GM21515 (cell line): Measurements from ENCODE around the gene SYTL5.

ENCODE experiments used
- ATAC-seq: cut with Tn5 transposase; IDR thresholded peaks from one replicate; pipeline ENCODE4 v1.9.1; 2021; ENCODE audit not compliant: unreplicated experiment

Gene SYTL5

DNA sequence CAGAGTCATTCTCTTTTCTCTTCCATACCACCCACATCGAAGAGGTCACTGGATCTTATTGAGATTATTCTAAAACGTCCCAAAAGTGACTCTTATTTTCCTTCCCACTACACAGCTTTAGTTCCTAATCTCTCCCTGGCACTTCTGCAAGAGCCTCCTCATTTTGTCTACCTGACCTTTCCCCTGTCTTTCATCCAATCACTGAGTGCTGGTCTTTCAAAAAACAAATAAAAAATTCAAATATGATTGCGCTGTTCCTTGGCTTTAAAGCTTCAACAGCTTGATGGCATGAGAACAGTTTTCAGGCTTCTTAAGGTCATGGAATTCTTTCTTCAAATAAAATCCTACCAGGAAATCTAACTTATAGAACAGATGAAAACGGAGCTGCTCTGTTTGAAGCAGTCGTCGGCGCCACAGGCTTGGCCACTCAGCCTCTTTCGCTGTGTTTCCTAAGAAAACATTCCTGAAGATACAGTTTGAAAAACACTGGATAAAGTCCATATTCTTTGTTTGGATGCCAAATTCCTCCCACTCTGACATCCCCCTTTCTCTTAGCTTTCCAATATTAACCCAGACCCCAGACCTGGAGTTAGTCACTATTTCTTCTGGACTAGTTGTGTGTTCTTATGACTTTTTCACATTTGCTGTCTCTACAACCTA, 12.5 kb downstream of the SYTL5 start:
- no peak for ATAC-seq

DNA sequence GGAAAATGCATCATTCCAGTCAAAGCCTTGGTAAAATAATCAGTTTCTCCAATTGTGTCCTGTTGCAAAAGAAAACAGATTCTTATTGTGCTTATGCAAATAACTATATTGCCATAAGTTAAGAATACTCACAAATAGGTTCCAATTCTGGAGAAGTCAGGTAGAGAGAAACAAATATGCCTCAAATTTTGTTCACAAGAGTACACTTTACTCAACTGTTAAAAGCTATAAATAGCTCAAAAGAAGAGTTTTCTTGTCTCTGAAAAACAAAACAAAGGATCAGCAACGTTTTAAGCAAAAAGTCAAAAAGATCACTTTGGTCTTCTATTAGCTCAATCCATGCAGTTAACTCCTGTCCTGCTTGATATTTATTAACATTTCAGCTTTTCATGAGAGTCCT, 21.9 kb downstream of the SYTL5 start:
- ATAC-seq: no peak

DNA sequence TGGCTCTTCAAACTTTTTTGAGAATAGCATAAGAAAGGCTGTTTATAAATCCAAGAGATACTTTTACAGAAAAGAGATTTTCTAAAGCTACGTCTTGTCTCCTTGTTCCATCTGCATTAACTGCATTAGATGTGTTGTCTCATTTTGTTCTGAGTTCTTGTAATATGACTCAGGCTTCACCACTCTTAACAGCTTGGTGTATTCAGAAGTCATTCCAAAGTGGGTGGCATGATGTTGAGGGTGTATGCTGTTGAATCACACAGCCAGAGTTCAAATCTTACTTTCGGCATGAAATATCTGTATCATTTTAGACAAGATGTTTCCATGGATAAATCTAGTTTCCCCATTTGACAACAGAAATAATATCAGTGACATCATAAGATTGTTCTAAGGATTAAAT, 30.1 kb downstream of the SYTL5 start:
- ATAC-seq: no peak

DNA sequence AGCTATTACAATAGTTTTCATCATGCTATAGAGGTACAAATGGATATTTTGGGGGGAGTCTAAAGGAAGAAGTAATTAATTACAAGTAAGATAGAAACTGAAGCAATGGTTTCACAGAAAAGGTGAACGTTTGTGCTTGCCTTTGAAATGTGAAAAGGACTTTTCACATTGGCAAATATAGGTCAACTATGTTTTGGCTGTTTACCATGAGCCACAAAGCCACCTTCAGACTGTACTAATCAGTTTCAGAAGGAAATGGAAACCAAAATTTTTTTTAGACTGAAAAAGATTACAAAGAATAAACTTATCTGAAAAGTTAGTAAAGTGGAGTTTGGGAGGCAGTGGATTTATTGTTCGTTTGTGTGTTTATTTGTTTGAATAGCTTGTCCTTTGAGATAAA, 32.1 kb downstream of the SYTL5 start:
- no peak for ATAC-seq

DNA sequence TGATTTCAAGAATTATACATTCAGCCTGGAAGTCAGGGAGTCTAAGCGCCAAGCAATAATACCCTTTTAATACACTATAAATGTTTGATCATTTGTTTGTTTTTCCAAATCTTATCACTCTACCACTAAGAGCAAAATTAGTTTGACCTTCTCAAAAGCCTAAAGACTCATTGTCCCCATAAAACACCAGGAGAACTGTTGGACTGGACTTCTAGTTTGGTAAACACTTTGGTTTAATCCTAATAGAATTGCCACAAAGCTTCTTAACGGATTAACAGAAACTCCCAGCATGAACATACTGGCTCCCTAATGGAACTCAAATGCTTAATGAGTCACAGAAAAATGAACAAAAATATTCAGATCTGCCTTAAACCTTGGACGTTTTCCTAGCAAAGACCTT, 34.9 kb downstream of the SYTL5 start:
- ATAC-seq: no peak

DNA sequence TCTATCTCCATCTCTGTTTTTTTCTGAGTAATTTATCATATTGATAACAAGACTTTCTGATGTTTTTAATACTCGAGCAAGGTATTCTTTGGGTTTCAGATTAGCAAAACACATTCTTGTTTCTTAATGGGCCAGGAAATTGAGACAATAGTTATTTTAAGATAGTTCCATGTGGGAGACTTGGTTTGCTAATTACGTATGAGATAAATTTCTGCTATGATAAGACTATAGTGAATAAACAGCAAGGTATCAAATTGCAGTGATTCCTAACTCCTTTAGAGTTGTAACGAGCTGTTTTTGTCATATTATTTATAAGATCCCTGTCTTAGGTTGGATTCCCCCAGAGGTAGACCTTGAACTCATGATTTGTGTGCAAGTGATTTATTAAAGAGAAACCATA, 38.3 kb downstream of the SYTL5 start:
- no peak for ATAC-seq

DNA sequence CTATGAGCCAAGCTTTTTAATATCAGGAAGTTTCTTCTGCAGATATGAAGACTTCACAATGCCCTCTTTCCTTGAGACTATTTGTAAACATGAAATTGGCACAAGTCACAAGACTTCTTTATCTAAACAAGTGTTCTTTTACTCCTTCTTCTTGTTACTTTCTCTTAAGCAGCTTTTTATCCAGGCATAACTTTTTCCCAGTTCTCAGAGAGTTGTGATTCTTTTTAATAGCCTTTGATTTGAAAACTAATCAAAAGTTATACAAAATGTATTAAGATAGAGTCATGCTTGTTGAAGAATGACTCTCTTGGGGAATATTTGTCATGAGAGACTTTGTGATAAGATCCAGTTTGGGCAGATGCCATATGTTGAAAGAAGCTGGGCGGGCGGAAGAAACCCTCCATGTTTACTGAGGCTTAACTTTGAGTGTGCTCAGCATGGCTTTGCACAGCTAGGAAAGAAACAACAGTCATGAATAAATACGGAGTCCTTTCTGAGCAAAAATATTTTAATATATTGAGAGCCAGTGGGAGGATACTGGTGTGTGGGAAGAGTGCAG, 39.3 kb downstream of the SYTL5 start:
- ATAC-seq: no peak

DNA sequence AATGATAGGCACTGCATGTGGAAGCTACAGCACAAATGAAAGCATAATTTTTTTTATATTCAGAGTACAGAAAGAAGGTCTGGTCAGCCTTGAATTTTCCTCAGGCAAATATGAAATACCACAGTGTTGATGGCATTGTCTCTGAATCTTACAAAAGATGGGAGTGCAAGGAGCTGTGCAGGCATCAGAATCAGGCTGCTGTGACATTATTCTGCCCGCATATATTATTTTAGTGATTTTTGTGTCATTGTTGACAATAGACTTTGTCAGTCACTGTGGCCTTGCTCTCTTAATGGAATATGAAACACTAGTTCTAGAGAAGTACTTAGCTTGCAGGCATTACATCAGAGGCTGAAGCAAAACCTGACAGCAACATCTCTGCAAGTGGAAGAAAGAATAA, 42.5 kb downstream of the SYTL5 start:
- ATAC-seq: no peak

DNA sequence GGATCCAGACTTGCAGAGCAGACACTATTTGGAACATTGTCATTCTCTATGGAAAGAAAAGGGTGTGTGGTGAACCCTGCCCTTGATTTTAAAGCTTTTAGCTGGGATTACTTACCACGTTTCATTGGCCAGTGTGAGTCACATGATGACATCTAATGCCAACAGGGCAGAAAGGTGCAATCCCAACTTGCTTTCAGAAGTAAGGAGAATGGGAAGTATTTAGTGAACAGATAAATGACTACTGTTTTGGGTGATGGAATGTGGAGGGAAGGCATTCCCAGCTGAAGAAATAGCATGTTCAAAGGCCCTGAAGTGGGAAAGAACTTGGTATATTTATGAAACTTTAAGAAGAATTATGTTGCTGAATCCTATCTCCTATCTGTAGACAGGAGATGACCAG, 44.5 kb downstream of the SYTL5 start:
- ATAC-seq: no peak

DNA sequence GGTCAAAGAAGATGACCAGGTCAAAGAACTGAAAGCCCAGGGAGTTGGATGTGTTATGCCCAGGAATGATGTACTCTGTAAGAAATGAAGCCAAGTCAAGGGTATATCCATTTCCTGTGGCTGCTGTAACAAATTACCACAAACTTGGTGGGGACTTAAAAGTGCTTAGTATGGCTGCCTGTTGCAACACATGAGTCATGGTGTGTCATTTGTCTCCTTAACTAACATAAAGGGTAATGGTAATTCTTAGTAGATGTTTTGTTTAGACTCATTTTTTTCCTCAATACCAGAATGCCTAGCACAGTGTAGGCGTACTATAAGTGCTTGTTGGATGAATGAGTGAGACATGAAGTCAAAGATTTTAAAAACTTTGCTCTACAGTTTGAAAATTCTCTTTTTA, 45.7 kb downstream of the SYTL5 start:
- no peak for ATAC-seq

DNA sequence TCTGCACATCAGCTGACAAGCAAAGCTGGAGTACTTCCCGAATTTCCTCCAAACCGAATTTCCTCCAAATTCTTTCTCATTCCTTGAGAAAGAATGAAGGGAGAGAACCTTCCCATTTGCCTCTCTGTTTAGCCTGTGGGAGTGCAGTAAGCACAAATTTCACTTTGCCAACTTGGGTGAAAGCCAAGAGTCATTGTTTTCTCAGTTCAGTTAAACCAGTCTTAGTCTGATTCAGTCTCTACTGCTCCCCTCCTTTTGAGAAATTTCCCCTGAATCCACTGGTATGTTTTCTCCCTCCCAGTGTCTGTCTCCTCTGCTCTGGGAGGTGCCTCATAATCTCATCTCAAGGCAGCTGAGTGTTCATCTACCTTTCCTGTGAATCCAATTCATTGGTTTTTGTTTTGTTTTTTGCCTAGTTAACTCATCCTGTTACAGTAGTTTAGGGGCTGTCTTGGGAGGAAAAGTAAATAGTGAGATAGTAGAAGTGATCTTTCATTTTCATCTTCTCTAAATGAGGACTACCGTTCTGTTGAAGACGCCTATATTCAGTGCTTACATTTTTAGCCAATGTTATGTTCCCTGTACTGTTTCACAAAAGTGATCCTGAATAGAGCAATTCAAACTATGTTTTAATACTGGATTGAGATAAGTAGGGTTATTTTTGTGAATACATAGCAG, 49.0 kb downstream of the SYTL5 start:
- ATAC-seq: no peak

DNA sequence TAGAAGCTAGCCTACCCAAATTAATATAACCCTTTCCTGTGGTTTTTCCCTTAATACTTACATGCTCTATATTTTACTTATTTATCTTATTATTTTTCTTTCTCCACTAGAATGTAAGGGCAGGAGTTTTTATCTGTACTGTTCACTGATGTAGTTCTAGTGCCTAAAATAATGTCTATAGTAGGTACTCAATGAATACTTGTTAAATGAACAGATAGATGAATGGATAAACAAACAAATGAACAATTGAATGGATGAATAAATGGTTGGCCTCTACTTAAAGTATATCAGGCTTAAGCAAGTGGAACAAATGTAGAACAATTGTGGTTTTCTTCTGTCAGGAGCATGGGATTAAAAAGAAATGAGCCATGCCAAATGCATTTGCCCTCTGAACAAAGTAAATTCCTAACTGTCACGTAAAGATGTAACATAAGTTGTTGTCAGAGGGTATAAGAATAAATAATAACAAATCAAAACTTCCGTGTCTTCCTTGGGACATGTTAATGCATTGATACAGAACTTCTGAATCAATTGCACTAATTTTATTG, 54.1 kb downstream of the SYTL5 start:
- no peak for ATAC-seq

DNA sequence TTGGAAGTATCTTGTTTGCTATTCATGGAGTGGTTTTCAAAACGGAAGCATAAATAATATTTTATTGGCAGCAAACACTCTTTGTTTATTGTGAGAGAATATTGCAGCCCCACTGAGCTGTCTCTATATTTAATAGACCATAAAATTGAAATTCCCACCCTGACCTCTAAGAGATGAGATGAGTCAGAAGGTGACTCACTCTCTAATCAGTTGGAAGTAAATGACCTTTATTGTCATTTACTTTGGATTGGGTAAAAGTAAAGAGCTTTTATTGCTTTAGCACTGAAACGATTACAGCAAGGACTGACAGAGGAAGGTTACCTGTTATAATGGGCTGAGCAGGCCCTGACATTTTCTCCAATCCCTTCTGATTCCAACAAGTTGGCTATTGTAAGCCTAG, 55.0 kb downstream of the SYTL5 start:
- no peak for ATAC-seq

DNA sequence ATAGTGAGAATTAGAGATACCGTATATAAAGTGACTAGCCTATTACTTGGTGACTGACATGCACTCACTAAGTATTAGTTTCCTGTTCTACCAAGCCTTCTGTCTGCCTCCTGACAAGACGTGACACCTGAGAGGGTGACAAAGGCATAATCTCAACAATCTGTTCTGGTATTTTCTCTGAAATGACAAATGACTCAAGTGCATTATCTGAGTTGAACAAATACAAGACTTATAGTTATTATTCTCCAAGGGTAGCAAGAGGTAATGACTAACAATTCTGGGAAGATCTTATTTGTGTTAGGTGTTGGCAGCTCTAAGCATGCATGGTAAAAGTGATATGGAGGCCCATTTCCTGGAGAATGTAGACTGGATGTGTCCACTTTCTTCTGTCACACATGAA, 60.6 kb downstream of the SYTL5 start:
- no peak for ATAC-seq

DNA sequence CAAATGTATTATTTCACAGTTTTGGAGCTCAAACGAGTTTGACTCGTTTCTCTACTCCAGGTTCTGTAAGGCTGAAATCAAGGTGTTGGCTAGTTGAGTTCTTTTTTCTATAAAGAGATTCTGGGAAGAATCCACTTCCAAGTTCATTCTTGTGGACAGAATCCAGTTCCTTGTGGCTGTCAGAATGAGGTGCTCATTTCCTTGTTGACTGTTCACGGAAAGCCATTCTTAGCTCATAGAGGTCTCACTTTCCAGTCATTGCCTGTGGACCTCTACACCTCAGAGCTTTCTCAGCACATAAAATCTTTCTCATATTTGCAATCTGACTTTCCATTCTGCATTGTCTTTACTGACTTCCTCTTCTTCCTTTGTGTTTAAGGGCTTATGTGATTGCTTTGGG, 62.9 kb downstream of the SYTL5 start:
- ATAC-seq: no peak

DNA sequence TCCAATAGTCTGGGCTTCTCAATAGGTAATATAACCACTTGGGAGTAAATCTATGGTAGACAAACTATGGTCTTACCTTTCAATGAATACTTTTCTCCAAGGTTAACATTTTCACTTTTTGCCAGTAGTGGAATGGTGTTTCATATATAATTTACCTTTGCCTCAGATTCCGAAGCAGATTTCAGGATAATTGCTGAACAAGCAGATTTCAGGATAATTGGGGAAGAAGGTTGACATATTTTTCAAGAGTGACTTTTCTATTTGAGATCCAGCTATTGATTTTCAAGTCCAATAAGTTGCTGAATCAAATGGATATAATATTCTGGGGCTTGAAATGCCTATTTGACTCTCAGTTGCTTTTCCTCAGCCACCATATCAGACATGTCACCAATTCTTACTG, 63.6 kb downstream of the SYTL5 start:
- ATAC-seq: no peak

DNA sequence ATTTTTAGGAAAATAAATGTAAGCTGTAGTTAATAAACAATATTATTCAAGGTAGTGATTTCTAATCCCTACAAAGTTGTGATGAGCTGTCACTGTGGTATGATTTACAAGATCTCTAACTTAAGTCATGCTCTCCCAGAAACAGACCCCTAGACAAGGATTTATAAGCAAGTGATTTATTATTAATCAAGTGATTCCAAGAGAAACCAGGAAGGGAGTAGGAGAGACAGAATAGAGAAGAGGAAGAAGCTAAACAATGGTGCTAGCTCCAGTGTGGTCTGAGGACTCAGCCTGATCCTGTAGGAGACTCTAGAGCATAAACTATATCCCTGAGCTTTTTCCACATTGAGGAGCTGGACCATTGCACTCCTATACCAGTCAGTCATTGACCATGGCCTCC, 73.1 kb downstream of the SYTL5 start:
- no peak for ATAC-seq

DNA sequence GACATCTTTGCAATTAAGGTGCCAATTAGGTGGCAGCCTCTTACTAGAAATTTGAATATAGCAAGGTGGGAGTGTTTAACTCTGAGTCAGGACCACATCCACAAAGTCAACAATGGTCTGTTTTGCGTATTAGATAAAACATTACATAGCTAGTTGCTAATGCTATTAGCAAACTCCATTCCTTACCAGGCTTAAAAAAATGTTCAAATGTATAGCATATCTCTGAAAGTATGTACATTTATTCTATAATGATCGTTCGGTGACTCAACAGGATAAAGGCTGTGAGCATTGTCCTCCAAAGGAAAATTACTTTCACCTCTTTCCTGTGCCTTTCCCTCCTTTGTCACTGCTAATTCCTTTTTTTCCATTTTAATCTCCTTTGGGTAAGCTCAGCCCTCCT, 74.5 kb downstream of the SYTL5 start:
- no peak for ATAC-seq

DNA sequence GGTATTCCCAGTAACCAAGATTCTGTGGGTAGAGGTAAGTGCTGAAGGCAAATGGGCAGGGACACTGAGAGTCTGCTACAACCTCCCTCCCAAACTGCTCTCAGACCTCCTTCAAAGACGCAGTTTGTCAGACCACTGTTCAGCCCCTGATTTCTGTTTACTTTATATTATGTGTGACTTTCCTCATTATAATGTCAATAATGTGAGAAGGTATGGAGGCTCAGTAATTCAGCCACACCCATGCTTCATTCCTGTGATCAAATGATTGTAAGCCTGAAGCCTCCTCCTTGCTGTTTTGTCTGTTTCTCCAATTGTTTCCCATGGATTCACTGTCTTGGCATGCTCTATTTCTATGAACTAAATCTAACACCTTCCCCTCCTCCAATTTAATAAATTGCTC, 75.6 kb downstream of the SYTL5 start:
- no peak for ATAC-seq

DNA sequence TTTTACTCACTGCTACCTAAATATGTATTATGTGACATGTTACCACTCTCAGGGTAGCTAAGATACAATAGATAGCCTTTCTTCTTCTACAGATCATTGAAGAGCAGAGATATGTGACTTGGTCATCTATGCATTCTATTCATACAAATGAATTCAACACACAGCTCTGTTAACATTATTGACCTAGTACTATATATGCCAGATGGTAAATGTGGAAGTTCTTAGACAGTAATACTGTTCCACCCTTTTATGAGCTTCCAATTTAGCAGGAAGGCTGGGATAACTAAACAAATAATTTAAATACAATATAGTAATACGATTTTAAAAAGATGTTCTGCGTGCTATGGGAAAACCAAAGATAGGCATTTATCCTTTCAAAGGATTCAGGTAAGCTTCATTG, 76.0 kb downstream of the SYTL5 start:
- no peak for ATAC-seq

DNA sequence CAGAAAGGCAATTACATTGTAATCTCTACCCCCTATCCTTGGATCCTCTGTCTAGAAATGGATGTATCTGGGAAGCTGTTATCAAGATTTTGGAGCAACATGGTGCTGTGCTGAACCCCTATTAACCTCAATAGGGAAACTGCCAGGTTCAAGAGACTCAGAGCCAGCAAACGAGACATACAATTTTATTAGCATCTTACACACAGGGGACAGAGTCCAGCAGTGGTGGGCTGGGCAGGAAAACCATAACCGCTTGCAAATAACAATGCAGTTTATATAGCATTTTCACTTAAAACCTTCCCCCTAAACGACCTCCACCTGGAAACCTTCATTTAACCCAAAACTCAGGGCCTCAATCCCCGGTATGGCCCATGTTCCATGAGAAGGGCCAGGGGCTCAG, 79.5 kb downstream of the SYTL5 start:
- ATAC-seq: no peak

DNA sequence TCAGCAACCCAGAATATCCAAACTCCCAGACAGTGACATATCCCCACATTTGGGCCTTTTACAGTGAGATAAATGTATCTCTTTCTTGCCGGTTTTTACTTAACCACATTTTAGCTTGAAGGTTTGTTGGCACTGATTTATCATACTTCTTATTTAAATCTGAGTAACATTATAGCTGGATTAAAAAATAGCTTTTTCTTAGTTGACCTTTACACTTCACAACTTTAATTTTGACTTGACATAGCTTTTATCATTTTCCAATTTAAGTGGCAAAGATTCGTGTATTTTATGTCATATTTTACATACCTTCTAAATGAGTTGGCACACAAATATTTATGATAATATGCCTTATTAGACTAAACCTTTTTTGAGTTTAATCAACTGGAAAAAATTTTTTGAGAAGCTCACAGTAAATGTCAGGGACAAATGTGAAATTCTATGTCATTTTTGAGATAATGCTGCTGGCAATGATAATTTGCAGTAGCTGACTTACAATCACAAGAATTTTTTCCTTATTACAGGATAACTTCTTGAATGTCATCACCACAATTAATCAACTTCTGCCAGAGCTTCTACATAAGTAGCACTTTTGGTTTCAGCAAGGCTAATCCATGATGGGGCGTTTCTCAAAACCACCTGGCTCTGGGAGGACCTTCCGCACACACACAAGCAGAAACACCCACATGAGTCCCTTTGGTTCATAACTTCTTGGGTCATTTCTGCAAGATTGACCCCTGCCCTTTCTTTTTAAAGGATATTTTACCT, 80.3 kb downstream of the SYTL5 start:
- no peak for ATAC-seq
